Gastrocnemius medialis (tissue), 4 donors: ENCODE measurements around the gene TLR7. TPM values are rescaled to one million over a fixed set of nuclear protein-coding genes. Genes with fewer than 3 reads are reported as not detected.

ENCODE experiments used
- ATAC-seq, 2 donors: fragments of 150-250 bp; one replicate each; pipeline ENCODE4 v1.9.1; 2016
- DNase-seq, 2 donors: peaks; one replicate each; pipeline ENCODE4 v3.0.0-alpha.2; 2019
- H3K27ac ChIP-seq, 4 donors: fragments of 200-600 bp; sonication (generic); 1 replicate in 1 of 4; 2 replicates in 3 of 4; pipeline ENCODE4 v1.5.1; 2016 to 2018; ENCODE audit warnings: mild to moderate bottlenecking in 2 of 4, moderate library complexity in 1 of 4
- H3K27me3 ChIP-seq, 3 donors: fragments of 200-600 bp; sonication (generic) in 2 of 3; 1 replicate in 1 of 3; 2 replicates in 2 of 3; pipeline versions ENCODE4 v1.5.1 to v1.6.0; 2016 to 2019; ENCODE audit warnings: mild to moderate bottlenecking in 1 of 3, moderate library complexity in 1 of 3
- H3K36me3 ChIP-seq, 2 donors: fragments of 200-600 bp; sonication (generic) in 1 of 2; one replicate each; pipeline ENCODE4 v1.5.1; 2017 to 2018
- H3K4me1 ChIP-seq, 2 donors: fragments of 200-600 bp; sonication (generic) in 1 of 2; one replicate each; pipeline ENCODE4 v1.5.1; 2016 to 2017; ENCODE audit warnings: mild to moderate bottlenecking in 2 of 2
- H3K4me3 ChIP-seq, 4 donors: fragments of 200-600 bp; sonication (generic) in 3 of 4; 1 replicate in 1 of 4; 2 replicates in 3 of 4; pipeline ENCODE4 v1.5.1; 2016 to 2019; ENCODE audit warnings: mild to moderate bottlenecking in 2 of 4
- H3K9me3 ChIP-seq, 3 donors: fragments of 200-600 bp; sonication (generic) in 2 of 3; 1 replicate in 1 of 3; 2 replicates in 2 of 3; pipeline ENCODE4 v1.5.1; 2016 to 2019
- CTCF ChIP-seq, 5 experiments: fragments of 450-650 bp in 3 of 5; fragments of 200-600 bp in 2 of 5; sonication (generic) in 2 of 5; IDR thresholded peaks in 4 of 5; conservative IDR thresholded peaks in 1 of 5; 1 replicate in 4 of 5; 2 replicates in 1 of 5; pipeline ENCODE4 v1.5.1; 2016 to 2019; ENCODE audit warnings: antibody characterized with exemption in 5 of 5, mild to moderate bottlenecking in 3 of 5, moderate library complexity in 3 of 5
- POLR2A ChIP-seq, 2 donors: fragments of 450-650 bp; IDR thresholded peaks; one replicate each; pipeline ENCODE4 v1.6.1; 2017; ENCODE audit warnings: antibody characterized with exemption in 2 of 2, mild to moderate bottlenecking in 2 of 2, moderate library complexity in 2 of 2
- in situ Hi-C, 4 donors: fragments of 200-750 bp; cut with MboI; loops; one replicate each; pipeline versions ENCODE4 v1.15.0 to v1.8.0; 2017; ENCODE audit warnings: low sequenced_read_pairs in 4 of 4
- intact Hi-C: fragments of 100-400 bp; cut with DNase I; formaldehyde crosslinking; loops from one replicate; pipeline ENCODE4 v1.15.1; 2023; ENCODE audit warnings: low total_unique reads
- total RNA-seq, 4 donors: library from RNA; depleted of rRNA; stranded (reverse); fragments of >200 nt; gene quantifications; one replicate each; pipeline versions ENCODE4 v1.1.0 to v1.2.3, GENCODE V29; 2016

TLR7 gene
- total RNA-seq, 4 donors from 2014 or later = 0.05 to 0.23 (median 0.16) TPM

GRCh38 chrX:12912791-12913482 lies 46.1 kb downstream of the TLR7 start:
- DNase-seq = no peak
- in situ Hi-C loops = no loop called here

DNA sequence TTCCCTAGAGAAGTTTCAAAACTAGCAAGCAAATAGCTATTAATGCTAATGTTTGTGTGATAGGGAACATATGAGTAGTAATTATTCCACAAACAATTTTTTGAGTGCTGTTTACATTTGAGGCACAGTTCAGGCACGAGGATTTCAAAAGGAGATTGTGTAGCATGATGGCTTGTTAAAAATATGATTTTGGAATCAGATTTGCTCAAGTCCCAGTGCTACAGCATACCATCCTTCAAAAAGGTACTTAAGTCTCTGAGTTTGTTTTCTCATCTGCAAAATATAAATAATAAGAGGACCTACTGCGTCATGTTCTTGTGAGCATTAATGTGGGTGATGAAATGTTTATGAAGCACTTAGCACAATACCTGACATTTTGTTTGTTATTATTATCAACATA lies 50.9 kb downstream of the TLR7 start:
- Histone ChIP-seq H3K9me3 (no peaks in the 10 kb centered on the region), H3K36me3 (no peaks in the 10 kb centered on the region), H3K27me3 (no peaks in the 10 kb centered on the region), H3K4me3 (no peak overlapping the region), H3K27ac (no peak overlapping the region), H3K4me1 (no peaks in the 10 kb centered on the region)
- DNase-seq = no peak
- in situ Hi-C loops (no loop called here), intact Hi-C loops (no loop called here)
- no peak for ATAC-seq
- TF ChIP-seq POLR2A (IDR thresholded peaks at IDR 0.05) (no peak), CTCF (IDR thresholded peaks at IDR 0.05 in 4 of 5, conservative IDR thresholded peaks at IDR 0.05 in 1 of 5) (no peak)

More at GRCh38 chrX:12912791-12913482, 46.1 kb downstream of the TLR7 start:
- Histone ChIP-seq H3K9me3 (no peaks in the 10 kb centered on the region), H3K4me1 (no peaks in the 10 kb centered on the region), H3K27ac (no peak overlapping the region), H3K4me3 (no peak overlapping the region), H3K27me3 (no peaks in the 10 kb centered on the region), H3K36me3 (no peaks in the 10 kb centered on the region)
- TF ChIP-seq POLR2A (IDR thresholded peaks at IDR 0.05) (no peak), CTCF (IDR thresholded peaks at IDR 0.05 in 4 of 5, conservative IDR thresholded peaks at IDR 0.05 in 1 of 5) (no peak)
- intact Hi-C loops = no loop called here
- no peak for ATAC-seq

DNA sequence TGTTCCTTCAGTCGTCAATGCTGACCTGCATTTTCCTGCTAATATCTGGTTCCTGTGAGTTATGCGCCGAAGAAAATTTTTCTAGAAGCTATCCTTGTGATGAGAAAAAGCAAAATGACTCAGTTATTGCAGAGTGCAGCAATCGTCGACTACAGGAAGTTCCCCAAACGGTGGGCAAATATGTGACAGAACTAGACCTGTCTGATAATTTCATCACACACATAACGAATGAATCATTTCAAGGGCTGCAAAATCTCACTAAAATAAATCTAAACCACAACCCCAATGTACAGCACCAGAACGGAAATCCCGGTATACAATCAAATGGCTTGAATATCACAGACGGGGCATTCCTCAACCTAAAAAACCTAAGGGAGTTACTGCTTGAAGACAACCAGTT lies 52.2 kb downstream of the TLR7 start:
- Histone ChIP-seq H3K27ac (no peak overlapping the region), H3K9me3 (no peaks in the 10 kb centered on the region), H3K36me3 (no peaks in the 10 kb centered on the region), H3K27me3 (no peaks in the 10 kb centered on the region), H3K4me3 (no peak overlapping the region), H3K4me1 (no peaks in the 10 kb centered on the region)
- intact Hi-C loops (no loop called here), in situ Hi-C loops (no loop called here)
- TF ChIP-seq POLR2A (IDR thresholded peaks at IDR 0.05) (no peak), CTCF (IDR thresholded peaks at IDR 0.05 in 4 of 5, conservative IDR thresholded peaks at IDR 0.05 in 1 of 5) (no peak)
- DNase-seq = no peak
- ATAC-seq = no peak

- intact Hi-C loops = no loop called here
- in situ Hi-C loops = no loop called here
- no peak overlapping the region for H3K27ac ChIP-seq
- H3K36me3 ChIP-seq = no peaks in the 10 kb centered on the region
- TF ChIP-seq POLR2A (IDR thresholded peaks at IDR 0.05) = no peak
- no peak for TF ChIP-seq CTCF (IDR thresholded peaks at IDR 0.05 in 4 of 5, conservative IDR thresholded peaks at IDR 0.05 in 1 of 5)
- DNase-seq (no peak), ATAC-seq (no peak)
- no peaks in the 10 kb centered on the region for H3K27me3 ChIP-seq
- no peaks in the 10 kb centered on the region for H3K9me3 ChIP-seq
- no peaks in the 10 kb centered on the region for H3K4me1 ChIP-seq
- no peak overlapping the region for H3K4me3 ChIP-seq
These were observed 52.7 kb downstream of the TLR7 start for GRCh38 chrX:12919620-12920019.

DNA sequence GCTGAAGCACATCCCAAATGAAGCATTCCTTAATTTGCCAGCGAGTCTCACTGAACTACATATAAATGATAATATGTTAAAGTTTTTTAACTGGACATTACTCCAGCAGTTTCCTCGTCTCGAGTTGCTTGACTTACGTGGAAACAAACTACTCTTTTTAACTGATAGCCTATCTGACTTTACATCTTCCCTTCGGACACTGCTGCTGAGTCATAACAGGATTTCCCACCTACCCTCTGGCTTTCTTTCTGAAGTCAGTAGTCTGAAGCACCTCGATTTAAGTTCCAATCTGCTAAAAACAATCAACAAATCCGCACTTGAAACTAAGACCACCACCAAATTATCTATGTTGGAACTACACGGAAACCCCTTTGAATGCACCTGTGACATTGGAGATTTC lies 54.1 kb downstream of the TLR7 start:
- ATAC-seq (no peak), DNase-seq (no peak)
- no peaks in the 10 kb centered on the region for H3K36me3 ChIP-seq
- in situ Hi-C loops (no loop called here), intact Hi-C loops (no loop called here)
- no peak for TF ChIP-seq CTCF (IDR thresholded peaks at IDR 0.05 in 4 of 5, conservative IDR thresholded peaks at IDR 0.05 in 1 of 5)
- TF ChIP-seq POLR2A (IDR thresholded peaks at IDR 0.05) = no peak
- H3K27ac ChIP-seq = no peak overlapping the region
- no peaks in the 10 kb centered on the region for H3K9me3 ChIP-seq
- H3K4me3 ChIP-seq = no peak overlapping the region
- no peaks in the 10 kb centered on the region for H3K4me1 ChIP-seq
- H3K27me3 ChIP-seq = no peaks in the 10 kb centered on the region
